ENCODE measurements around the gene OSBPL8. TPM values are rescaled to one million over a fixed set of nuclear protein-coding genes. Genes with fewer than 3 reads are reported as not detected.

The OSBPL8 gene
- total RNA-seq, 1 experiment from 2014 or later, result 71.1 TPM

DNA sequence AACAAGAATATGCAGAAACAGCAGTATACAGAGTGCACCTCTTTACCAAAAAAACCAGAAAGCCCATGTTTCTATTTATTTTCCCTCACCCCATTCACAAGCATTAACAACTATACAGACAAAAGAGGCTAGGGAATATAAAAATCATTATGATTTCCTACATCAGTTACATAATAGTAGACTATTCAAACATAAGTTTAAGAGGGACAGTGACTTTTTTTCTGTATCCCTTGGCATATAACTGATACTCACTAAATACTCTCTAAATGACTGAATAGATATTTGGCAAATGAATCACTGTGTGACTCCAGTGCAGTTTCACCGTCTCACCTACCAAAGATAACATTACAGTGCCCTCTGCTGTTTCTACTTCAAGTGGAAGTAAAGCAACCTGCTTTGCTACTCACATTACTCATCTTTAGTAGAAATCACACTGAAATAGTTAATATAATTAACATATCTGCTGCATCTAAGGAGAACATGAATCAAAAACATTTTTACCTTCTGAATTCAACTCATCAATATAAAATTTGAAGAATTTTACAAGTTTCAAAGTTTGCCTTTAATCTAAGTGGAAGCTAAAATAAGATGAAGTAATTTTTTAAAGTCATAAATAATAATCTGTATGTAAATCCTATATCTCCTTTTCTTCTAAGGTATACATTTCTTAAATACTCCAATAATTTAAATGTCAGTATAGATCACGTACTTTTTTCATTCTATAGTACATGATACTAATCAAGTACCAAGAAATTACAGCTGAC is 103.8 kb downstream of the OSBPL8 start:
- BruUV-seq (replicated peaks), result TSS peak; percentile 93
- CTCF ChIA-PET, result interaction anchor here (0.6 to 5.0 kb wide), 53 partner anchors 9 to 948 kb away, joined by 3 to 60 read pairs (median 4); partner anchors contain the start of genes BBS10 and OSBPL8
- POLR2A ChIA-PET, result interaction anchor here (0.6 to 4.1 kb wide), 17 partner anchors 9 to 945 kb away, joined by 3 to 39 read pairs (median 4); partner anchors contain the start of genes BBS10, KRR1, OSBPL8 and PHLDA1
- Mint-ChIP-seq H3K9me3 (ENCODE audit: unreplicated experiment) (peaks cover 10% of the 10 kb centered on the region), H3K27ac (ENCODE audit: low read depth, unreplicated experiment) (peak overlapping the region; percentile 84), H3K4me3 (ENCODE audit: unreplicated experiment) (no peak overlapping the region), H3K4me1 (ENCODE audit: insufficient read depth, unreplicated experiment) (peaks cover 21% of the 10 kb centered on the region), H3K27me3 (ENCODE audit: insufficient read depth, unreplicated experiment) (no peaks in the 10 kb centered on the region), H3K36me3 (ENCODE audit: insufficient read depth, unreplicated experiment) (peaks cover 2% of the 10 kb centered on the region)
- TF ChIP-seq, protein P1, sequence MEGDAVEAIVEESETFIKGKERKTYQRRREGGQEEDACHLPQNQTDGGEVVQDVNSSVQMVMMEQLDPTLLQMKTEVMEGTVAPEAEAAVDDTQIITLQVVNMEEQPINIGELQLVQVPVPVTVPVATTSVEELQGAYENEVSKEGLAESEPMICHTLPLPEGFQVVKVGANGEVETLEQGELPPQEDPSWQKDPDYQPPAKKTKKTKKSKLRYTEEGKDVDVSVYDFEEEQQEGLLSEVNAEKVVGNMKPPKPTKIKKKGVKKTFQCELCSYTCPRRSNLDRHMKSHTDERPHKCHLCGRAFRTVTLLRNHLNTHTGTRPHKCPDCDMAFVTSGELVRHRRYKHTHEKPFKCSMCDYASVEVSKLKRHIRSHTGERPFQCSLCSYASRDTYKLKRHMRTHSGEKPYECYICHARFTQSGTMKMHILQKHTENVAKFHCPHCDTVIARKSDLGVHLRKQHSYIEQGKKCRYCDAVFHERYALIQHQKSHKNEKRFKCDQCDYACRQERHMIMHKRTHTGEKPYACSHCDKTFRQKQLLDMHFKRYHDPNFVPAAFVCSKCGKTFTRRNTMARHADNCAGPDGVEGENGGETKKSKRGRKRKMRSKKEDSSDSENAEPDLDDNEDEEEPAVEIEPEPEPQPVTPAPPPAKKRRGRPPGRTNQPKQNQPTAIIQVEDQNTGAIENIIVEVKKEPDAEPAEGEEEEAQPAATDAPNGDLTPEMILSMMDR (IDR thresholded peaks at IDR 0.05; ENCODE audit: unreplicated experiment), result peak; percentile 49
- intact Hi-C loops (cut with micrococcal nuclease), result loop anchor here (1.0 to 5.0 kb wide), 9 partner anchors 103 to 943 kb away; partner anchors contain the start of genes BBS10, KRR1, NAP1L1 and OSBPL8
- DNase-seq (ENCODE audit: unreplicated experiment), result peak; percentile 87

DNA sequence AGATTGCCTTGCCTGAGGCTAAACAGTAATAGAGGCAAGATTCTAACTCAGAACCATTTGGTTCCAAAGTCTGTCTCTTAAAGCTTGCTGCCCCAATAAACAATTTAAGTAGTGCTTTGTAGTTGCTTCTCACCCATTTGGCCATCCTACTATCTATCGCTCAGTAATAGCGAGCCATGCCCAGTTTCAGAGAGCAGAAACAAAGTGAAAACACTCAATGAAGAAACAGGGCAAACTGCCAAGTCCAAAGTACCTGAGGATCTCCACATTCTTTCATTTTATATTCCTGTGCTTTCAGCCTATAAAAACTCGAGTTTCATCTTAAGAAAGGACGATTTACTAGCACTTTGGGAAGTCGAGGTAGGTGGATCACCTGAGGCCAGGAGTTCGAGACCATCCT is 108.0 kb downstream of the OSBPL8 start:
- ChIA-PET POLR2A (no interaction called here), CTCF (no interaction called here)
- peaks cover 25% of the 10 kb centered on the region for H3K4me1 Mint-ChIP-seq (ENCODE audit: insufficient read depth, unreplicated experiment)
- H3K27me3 Mint-ChIP-seq (ENCODE audit: insufficient read depth, unreplicated experiment), result no peaks in the 10 kb centered on the region
- peaks cover 10% of the 10 kb centered on the region for H3K9me3 Mint-ChIP-seq (ENCODE audit: unreplicated experiment)
- TF ChIP-seq, protein P1 (IDR thresholded peaks at IDR 0.05; ENCODE audit: unreplicated experiment), result no peak
- BruUV-seq (replicated peaks), result no TSS peak
- no peak overlapping the region for H3K4me3 Mint-ChIP-seq (ENCODE audit: unreplicated experiment)
- no peaks in the 10 kb centered on the region for H3K36me3 Mint-ChIP-seq (ENCODE audit: insufficient read depth, unreplicated experiment)
- intact Hi-C loops (cut with micrococcal nuclease), result no loop called here
- no peak overlapping the region for H3K27ac Mint-ChIP-seq (ENCODE audit: low read depth, unreplicated experiment)
- DNase-seq (ENCODE audit: unreplicated experiment), result no peak

DNA sequence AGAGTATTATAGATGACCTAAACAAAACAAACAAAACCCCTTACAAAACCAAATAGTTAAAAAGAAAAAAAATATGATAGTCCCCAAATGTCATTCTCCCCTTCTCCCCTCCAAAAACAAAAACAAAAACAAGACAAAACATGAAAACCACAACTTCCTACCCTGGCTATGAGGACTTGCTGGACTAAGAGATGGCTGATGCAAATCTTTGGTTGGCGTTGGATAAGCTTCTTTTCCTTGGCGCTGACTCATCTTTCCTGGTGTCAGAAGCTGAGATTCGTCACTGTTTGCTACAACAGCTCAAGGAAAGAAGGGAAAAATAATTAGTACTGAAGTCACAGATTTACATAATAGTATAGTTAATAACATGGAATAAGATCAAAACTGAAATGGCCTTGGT is 108.9 kb downstream of the OSBPL8 start:
- POLR2A ChIA-PET, result interaction anchor here (0.8 to 1.0 kb wide), 2 partner anchors 21 to 135 kb away, joined by 4 to 6 read pairs; no protein-coding TSS in a partner anchor

DNA sequence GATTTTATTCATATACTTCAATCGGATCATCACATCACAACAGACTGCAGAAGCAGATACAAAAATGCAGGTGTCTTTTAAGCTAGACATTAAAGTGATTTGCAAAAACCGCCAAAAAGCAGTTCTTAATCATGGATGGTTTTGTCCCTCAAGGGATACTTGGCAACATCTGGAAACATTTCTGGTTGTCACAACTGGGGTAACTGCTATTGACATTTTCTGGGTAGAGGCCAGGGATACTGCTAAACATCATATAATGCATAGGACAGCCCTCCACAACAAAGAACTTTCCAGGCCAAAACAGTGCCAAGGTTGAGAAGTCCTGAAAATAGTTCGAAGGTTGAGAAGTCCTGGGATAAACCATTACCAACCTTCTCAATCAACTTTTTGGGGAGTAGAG is 109.6 kb downstream of the OSBPL8 start:
- H3K36me3 Mint-ChIP-seq (ENCODE audit: insufficient read depth, unreplicated experiment), result no peaks in the 10 kb centered on the region
- H3K4me3 Mint-ChIP-seq (ENCODE audit: unreplicated experiment), result peak overlapping the region; percentile 16
- H3K9me3 Mint-ChIP-seq (ENCODE audit: unreplicated experiment), result peaks cover 10% of the 10 kb centered on the region
- peak overlapping the region; percentile 87 for H3K27ac Mint-ChIP-seq (ENCODE audit: low read depth, unreplicated experiment)
- CTCF ChIA-PET, result no interaction called here
- intact Hi-C loops (cut with micrococcal nuclease), result no loop called here
- no TSS peak for BruUV-seq (replicated peaks)
- TF ChIP-seq, protein P1 (IDR thresholded peaks at IDR 0.05; ENCODE audit: unreplicated experiment), result no peak
- H3K4me1 Mint-ChIP-seq (ENCODE audit: insufficient read depth, unreplicated experiment), result peaks cover 20% of the 10 kb centered on the region
- POLR2A ChIA-PET, result no interaction called here
- no peaks in the 10 kb centered on the region for H3K27me3 Mint-ChIP-seq (ENCODE audit: insufficient read depth, unreplicated experiment)
- no peak for DNase-seq (ENCODE audit: unreplicated experiment)

More for the DNA sequence above, 108.9 kb downstream of the OSBPL8 start:
- Mint-ChIP-seq H3K36me3 (ENCODE audit: insufficient read depth, unreplicated experiment) (no peaks in the 10 kb centered on the region), H3K27ac (ENCODE audit: low read depth, unreplicated experiment) (peak overlapping the region; percentile 87), H3K9me3 (ENCODE audit: unreplicated experiment) (peaks cover 10% of the 10 kb centered on the region), H3K4me1 (ENCODE audit: insufficient read depth, unreplicated experiment) (peaks cover 25% of the 10 kb centered on the region), H3K4me3 (ENCODE audit: unreplicated experiment) (peak overlapping the region; percentile 24), H3K27me3 (ENCODE audit: insufficient read depth, unreplicated experiment) (no peaks in the 10 kb centered on the region)
- peak; percentile 88 for DNase-seq (ENCODE audit: unreplicated experiment)
- CTCF ChIA-PET, result interaction anchor here (0.6 kb wide), 1 partner anchor 50 kb away, joined by 3 read pairs; no protein-coding TSS in a partner anchor
- intact Hi-C loops (cut with micrococcal nuclease), result no loop called here
- BruUV-seq (replicated peaks), result no TSS peak
- TF ChIP-seq, protein P1 (IDR thresholded peaks at IDR 0.05; ENCODE audit: unreplicated experiment), result no peak
